ENCODE results near the gene NFE2L2.

The NFE2L2 gene

DNA sequence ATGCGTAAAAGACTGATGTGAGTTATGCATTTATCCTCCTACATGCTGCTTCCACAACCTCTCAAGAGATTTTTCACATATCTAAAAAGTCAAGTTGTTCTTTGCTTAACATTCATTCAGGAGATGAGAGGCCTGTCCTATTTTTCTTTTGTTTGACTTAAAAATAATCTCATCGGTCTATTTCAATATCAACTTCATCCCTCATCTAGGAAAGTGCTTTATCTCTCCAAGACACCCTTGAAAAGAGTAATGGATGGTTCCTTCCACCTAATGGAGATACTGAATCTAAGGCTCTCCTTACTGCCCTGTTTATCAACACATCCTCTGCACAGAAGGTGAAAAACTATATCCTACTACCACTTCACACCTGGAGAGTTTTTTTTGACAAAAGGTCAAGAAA, 2.4 kb downstream of the NFE2L2 start:
- TF ChIP-seq, protein P1, sequence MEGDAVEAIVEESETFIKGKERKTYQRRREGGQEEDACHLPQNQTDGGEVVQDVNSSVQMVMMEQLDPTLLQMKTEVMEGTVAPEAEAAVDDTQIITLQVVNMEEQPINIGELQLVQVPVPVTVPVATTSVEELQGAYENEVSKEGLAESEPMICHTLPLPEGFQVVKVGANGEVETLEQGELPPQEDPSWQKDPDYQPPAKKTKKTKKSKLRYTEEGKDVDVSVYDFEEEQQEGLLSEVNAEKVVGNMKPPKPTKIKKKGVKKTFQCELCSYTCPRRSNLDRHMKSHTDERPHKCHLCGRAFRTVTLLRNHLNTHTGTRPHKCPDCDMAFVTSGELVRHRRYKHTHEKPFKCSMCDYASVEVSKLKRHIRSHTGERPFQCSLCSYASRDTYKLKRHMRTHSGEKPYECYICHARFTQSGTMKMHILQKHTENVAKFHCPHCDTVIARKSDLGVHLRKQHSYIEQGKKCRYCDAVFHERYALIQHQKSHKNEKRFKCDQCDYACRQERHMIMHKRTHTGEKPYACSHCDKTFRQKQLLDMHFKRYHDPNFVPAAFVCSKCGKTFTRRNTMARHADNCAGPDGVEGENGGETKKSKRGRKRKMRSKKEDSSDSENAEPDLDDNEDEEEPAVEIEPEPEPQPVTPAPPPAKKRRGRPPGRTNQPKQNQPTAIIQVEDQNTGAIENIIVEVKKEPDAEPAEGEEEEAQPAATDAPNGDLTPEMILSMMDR (conservative IDR thresholded peaks at IDR 0.05; ENCODE audit: low read depth) = no peak
- no peak overlapping the region for H3K27ac ChIP-seq
- ChIA-PET CTCF (no interaction called here), POLR2A (ENCODE audit: low non-redundant PET) (no interaction called here)
- DNase-seq (ENCODE audit: low spot score) = no peak

GRCh38 chr2:177261116-177262060, 3.1 kb downstream of the NFE2L2 start:
- ChIA-PET POLR2A (ENCODE audit: low non-redundant PET) (interaction anchor here (0.7 kb wide), 1 partner anchor 14 kb away, joined by 5 read pairs; no protein-coding TSS in a partner anchor), CTCF (interaction anchor here (1.0 kb wide), 1 partner anchor 98 kb away, joined by 3 read pairs; no protein-coding TSS in a partner anchor)
- DNase-seq (ENCODE audit: low spot score) = no peak
- H3K27ac ChIP-seq = peak overlapping the region; percentile 49
- TF ChIP-seq, protein P1 (conservative IDR thresholded peaks at IDR 0.05; ENCODE audit: low read depth) = no peak

DNA sequence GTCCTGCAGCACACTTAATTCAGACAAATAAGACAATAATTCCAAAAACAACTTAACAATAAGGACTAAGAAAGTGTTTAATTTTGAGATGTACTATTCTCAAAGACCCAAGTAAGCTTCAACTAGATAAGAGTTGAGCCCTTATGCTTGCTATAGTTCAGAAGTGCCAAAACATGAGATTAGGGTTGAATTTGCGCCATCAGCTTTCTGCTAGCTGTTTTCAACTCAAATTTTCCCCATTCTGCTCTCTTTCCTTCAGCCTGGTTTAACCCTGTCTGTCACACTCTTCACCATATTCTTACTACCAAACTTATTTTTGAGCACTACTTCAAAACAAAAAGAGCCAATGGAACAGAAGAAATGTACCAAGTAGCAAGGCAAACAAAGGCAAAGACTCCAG, 4.1 kb downstream of the NFE2L2 start:
- ChIA-PET POLR2A (ENCODE audit: low non-redundant PET) (interaction anchor here (0.7 kb wide), 1 partner anchor 13 kb away, joined by 5 read pairs; no protein-coding TSS in a partner anchor), CTCF (interaction anchor here (0.8 kb wide), 1 partner anchor 26 kb away, joined by 4 read pairs; no protein-coding TSS in a partner anchor)
- H3K27ac ChIP-seq = peak overlapping the region; percentile 49
- no peak for DNase-seq (ENCODE audit: low spot score)
- TF ChIP-seq, protein P1 (conservative IDR thresholded peaks at IDR 0.05; ENCODE audit: low read depth) = no peak

GRCh38 chr2:177258059-177258458, 6.5 kb downstream of the NFE2L2 start:
- H3K27ac ChIP-seq = no peak overlapping the region
- ChIA-PET CTCF (no interaction called here), POLR2A (ENCODE audit: low non-redundant PET) (no interaction called here)
- DNase-seq (ENCODE audit: low spot score) = no peak
- TF ChIP-seq, protein P1 (conservative IDR thresholded peaks at IDR 0.05; ENCODE audit: low read depth) = no peak

GRCh38 chr2:177257471-177257870, 7.1 kb downstream of the NFE2L2 start:
- TF ChIP-seq, protein P1 (conservative IDR thresholded peaks at IDR 0.05; ENCODE audit: low read depth) = no peak
- ChIA-PET POLR2A (ENCODE audit: low non-redundant PET) (no interaction called here), CTCF (no interaction called here)
- no peak for DNase-seq (ENCODE audit: low spot score)
- H3K27ac ChIP-seq = peak overlapping the region; percentile 58

- peak overlapping the region; percentile 58 for H3K27ac ChIP-seq
- ChIA-PET CTCF (no interaction called here), POLR2A (ENCODE audit: low non-redundant PET) (no interaction called here)
These were observed 7.8 kb downstream of the NFE2L2 start for GRCh38 chr2:177256695-177257094.

More at GRCh38 chr2:177256695-177257094, 7.8 kb downstream of the NFE2L2 start:
- no peak for DNase-seq (ENCODE audit: low spot score)
- TF ChIP-seq, protein P1 (conservative IDR thresholded peaks at IDR 0.05; ENCODE audit: low read depth) = no peak
